AG04449 (cell line): Measurements from ENCODE around the gene CP.

Experiments used
- CTCF ChIA-PET: fragments of 350-600 bp; formaldehyde crosslinking; extraction: SDS; loops from one replicate; lab custom pipeline; 2021; ENCODE audit warnings: antibody characterized with exemption; lab: Yijun Ruan, JAX
- POLR2A ChIA-PET: fragments of 400-600, 350-600 bp; formaldehyde crosslinking; extraction: SDS; loops from one replicate; lab custom pipeline; 2020; ENCODE audit warnings: antibody characterized with exemption, inconsistent platforms; lab: Yijun Ruan, JAX
- DNase-seq: peaks from one replicate; pipeline ENCODE4 v3.0.0-alpha.2; 2010; ENCODE audit warnings: low read depth, low spot score
- H3K4me3 ChIP-seq: 2 replicates; pipeline ENCODE4 v1.5.1; 2011; ENCODE audit warnings: low read depth, mild to moderate bottlenecking, control low read depth, low read length
- CTCF ChIP-seq: IDR thresholded peaks from one replicate; pipeline ENCODE4 v1.5.1; 2011; ENCODE audit warnings: mild to moderate bottlenecking, moderate library complexity, low read length, control low read depth, inconsistent platforms; ENCODE audit not compliant: insufficient read depth; ENCODE audit errors: missing control alignments

The CP gene

DNA sequence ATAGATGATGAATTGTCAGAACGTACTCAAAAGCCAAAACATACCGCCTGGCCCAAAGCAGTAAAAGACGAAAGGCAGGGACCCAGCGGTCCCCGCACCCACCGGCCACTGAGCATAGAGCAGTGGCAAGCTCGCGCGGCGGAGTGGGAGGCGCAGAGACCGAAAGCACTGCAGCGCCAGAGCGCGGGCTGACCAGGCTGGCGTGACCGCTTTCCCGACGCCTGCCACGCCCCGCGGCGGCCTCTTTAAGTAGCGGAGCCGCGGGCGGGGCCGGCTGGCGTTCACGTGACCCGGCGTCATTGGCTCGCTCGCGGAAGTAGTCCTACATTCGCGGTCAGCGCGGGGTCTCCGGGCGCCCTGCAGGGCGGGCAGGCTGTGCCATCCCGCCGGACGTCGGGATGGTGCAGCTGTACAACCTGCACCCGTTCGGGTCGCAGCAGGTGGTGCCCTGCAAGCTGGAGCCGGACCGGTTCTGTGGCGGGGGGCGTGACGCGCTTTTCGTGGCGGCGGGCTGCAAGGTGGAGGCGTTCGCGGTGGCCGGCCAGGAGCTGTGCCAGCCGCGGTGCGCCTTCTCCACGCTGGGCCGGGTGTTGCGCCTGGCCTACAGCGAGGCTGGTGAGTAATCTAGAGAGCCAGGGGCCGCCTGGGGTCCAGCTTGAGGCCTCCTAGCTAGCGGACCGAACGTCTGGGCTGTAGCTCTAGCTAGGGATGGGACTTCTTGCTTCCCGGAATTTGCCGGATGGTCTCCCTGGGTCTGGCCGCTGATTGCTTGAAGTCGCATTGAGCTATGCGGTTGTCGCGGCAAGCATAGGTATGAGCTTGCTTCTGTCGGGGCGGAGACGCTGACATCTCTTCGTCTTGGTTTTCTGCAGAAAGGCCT is 92.1 kb downstream of the CP start, which contains the start of gene HPS3:
HPS3 (plus strand) TSS at position 313 of the 880 bp plus-strand sequence; CDS start at position 399, 86 bp downstream.
- POLR2A ChIA-PET, result interaction anchor here (0.6 to 1.8 kb wide), 5 partner anchors 37 to 179 kb away, joined by 3 to 5 read pairs (median 3); no protein-coding TSS in a partner anchor
- CTCF ChIA-PET, result interaction anchor here (0.8 to 3.1 kb wide), 8 partner anchors 10 to 204 kb away, joined by 3 to 37 read pairs (median 4); partner anchors contain the start of gene TM4SF18
- DNase-seq, result no peak
- H3K4me3 ChIP-seq, result peak within 1 kb of the TSS; percentile 95
- peak; percentile 4 for TF ChIP-seq CTCF

DNA sequence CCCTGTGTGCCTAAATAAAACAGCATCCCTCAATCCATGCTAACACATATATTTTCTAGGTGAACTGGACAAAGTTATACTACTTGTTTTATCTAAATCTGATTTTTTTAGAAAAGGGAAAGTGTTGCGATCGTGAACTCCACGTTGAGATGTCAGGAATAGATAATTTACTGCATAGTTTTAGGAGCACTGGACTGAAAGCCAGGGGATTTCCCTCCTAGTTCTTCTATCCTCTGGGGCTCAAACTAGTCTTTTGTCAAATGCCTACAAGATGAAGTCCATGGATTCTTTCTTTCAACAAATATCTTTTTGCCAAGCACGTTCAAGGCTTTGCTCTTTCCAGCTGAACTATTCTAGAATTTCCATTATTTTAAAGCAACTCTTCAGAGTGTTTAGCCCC is 92.8 kb downstream of the CP start:
- POLR2A ChIA-PET, result interaction anchor here (1.8 kb wide), 1 partner anchor 51 kb away, joined by 5 read pairs; no protein-coding TSS in a partner anchor
- no peak for TF ChIP-seq CTCF
- no peak for DNase-seq
- CTCF ChIA-PET, result interaction anchor here (1.1 to 3.1 kb wide), 4 partner anchors 9 to 171 kb away, joined by 3 to 37 read pairs (median 16); no protein-coding TSS in a partner anchor
- H3K4me3 ChIP-seq, result peak overlapping the region; percentile 95

- no peak overlapping the region for H3K4me3 ChIP-seq
- no peak for DNase-seq
- no peak for TF ChIP-seq CTCF
- POLR2A ChIA-PET, result no interaction called here
- CTCF ChIA-PET, result interaction anchor here (0.6 to 8.2 kb wide), 10 partner anchors 9 to 367 kb away, joined by 3 to 255 read pairs (median 4); no protein-coding TSS in a partner anchor
Observed at GRCh38 chr3:149122721-149123578, 98.7 kb downstream of the CP start.
